ENCODE results near the gene LIPC. TPM values are rescaled to one million over a fixed set of nuclear protein-coding genes. Genes with fewer than 3 reads are reported as not detected.

LIPC gene
- total RNA-seq, 3 donors from 2014 or later: 2.3 to 9.3 (median 3.4) TPM

DNA sequence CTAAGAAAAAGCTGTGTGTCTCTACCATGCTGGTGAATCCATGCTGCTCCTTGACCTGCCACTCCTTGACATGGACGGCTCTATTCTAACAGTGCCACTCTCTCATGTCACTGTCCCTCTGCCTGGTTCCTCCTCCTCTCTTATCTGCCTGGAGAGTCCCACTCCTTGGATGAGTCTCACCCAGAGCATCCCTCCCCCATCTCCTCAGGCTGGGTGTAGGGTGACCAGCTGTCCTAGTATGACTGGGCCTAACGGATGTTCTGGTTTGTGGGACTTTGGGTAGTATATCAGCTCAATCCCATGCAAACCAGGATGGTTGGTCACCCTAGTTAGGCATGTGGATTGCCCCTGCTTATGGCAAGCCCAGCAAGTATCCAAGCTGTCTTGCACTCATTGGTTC is 54.3 kb downstream of the LIPC start:
- intact Hi-C loops (cut with DNase I, micrococcal nuclease): no loop called here
- Histone ChIP-seq H3K9me3 (peaks cover 4% of the 10 kb centered on the region), H3K4me3 (no peak overlapping the region), H3K36me3 (ENCODE audit: low read depth) (no peaks in the 10 kb centered on the region), H3K4me1 (ENCODE audit: low read depth) (no peaks in the 10 kb centered on the region)
- DNase-seq (no peak), ATAC-seq (no peak)
- TF ChIP-seq, protein P1, sequence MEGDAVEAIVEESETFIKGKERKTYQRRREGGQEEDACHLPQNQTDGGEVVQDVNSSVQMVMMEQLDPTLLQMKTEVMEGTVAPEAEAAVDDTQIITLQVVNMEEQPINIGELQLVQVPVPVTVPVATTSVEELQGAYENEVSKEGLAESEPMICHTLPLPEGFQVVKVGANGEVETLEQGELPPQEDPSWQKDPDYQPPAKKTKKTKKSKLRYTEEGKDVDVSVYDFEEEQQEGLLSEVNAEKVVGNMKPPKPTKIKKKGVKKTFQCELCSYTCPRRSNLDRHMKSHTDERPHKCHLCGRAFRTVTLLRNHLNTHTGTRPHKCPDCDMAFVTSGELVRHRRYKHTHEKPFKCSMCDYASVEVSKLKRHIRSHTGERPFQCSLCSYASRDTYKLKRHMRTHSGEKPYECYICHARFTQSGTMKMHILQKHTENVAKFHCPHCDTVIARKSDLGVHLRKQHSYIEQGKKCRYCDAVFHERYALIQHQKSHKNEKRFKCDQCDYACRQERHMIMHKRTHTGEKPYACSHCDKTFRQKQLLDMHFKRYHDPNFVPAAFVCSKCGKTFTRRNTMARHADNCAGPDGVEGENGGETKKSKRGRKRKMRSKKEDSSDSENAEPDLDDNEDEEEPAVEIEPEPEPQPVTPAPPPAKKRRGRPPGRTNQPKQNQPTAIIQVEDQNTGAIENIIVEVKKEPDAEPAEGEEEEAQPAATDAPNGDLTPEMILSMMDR (IDR thresholded peaks at IDR 0.05): no peak

DNA sequence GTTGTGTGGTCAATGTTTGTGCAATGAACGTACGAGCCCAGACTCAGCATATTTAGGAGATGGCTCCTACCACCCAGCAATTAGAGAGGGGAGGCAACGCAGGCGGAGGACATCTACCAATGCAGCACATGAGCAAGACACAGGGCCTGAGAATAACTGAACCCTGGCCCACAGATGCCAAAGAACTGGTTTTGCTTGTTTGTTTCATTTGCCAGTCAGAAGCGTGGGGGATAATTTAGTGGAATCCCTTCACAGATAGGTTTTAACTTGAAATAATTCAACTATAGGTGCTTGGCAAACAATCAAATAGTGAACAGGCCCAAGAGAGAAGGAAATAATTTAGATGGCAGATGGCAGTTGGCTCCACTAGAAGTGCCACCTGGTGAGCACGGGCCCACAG is 54.8 kb downstream of the LIPC start:
- H3K4me1 ChIP-seq (ENCODE audit: low read depth): no peaks in the 10 kb centered on the region
- TF ChIP-seq, protein P1 (IDR thresholded peaks at IDR 0.05): no peak
- no peaks in the 10 kb centered on the region for H3K36me3 ChIP-seq (ENCODE audit: low read depth)
- no peak for DNase-seq
- no peak for ATAC-seq
- H3K9me3 ChIP-seq: peaks cover 4% of the 10 kb centered on the region
- H3K4me3 ChIP-seq: no peak overlapping the region
- intact Hi-C loops (cut with DNase I, micrococcal nuclease): no loop called here

DNA sequence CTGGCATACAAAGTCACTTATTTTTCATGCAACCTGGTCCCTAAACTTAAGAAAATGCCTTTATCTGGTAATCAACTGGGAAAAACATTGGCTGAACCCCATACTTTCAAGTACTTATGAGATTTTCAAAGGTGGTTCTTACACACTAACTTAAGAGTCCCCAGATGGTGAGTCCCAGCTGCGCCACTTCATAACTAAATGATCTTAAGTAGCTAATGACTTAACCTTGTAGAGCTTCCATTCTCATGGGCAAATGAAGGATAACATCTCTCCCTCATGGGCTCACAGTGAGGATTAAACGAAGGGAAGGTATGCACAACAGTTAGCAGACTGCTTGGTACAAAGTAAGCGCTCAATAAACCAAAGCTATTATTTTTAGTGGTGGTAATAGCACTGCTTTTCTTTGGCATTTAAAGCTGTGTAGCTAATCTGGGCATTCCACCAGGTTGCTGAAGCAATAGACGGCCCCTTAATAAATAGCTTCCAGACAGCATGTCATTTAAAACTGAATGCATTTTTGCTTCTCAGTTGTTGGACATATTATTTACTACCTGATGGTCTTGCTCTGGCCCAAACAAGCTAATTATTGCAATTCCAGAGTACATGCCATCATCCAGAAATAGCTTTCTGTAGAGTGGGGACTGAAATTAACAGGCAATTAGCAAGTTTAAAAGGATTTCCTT is 55.4 kb downstream of the LIPC start:
- H3K36me3 ChIP-seq (ENCODE audit: low read depth): no peaks in the 10 kb centered on the region
- no peak for ATAC-seq
- TF ChIP-seq, protein P1 (IDR thresholded peaks at IDR 0.05): no peak
- H3K4me1 ChIP-seq (ENCODE audit: low read depth): no peaks in the 10 kb centered on the region
- intact Hi-C loops (cut with DNase I, micrococcal nuclease): no loop called here
- H3K9me3 ChIP-seq: peaks cover 4% of the 10 kb centered on the region
- no peak for DNase-seq
- H3K4me3 ChIP-seq: no peak overlapping the region

DNA sequence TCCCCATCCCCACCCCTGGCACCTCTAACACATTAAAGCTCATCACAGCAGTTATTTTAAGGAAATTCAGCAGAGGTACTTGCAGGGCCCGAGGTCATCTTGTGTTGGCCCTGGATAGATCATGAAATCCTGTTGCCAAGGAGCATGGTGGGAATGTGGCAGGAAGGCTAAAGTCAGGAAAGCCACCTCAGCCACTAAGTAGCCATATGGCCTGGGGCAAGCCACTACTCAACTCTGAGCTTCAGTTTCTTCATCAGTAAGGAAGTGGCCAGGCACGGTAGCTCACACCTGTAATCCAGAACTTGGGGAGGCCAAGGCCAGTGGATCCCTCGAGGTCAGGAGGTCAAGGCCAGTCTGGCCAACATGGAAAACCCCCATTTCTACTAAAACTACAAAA is 55.9 kb downstream of the LIPC start:
- ATAC-seq: no peak
- intact Hi-C loops (cut with DNase I, micrococcal nuclease): no loop called here
- no peak overlapping the region for H3K4me3 ChIP-seq
- H3K4me1 ChIP-seq (ENCODE audit: low read depth): no peaks in the 10 kb centered on the region
- H3K36me3 ChIP-seq (ENCODE audit: low read depth): no peaks in the 10 kb centered on the region
- peaks cover 4% of the 10 kb centered on the region for H3K9me3 ChIP-seq
- no peak for DNase-seq
- TF ChIP-seq, protein P1 (IDR thresholded peaks at IDR 0.05): no peak

DNA sequence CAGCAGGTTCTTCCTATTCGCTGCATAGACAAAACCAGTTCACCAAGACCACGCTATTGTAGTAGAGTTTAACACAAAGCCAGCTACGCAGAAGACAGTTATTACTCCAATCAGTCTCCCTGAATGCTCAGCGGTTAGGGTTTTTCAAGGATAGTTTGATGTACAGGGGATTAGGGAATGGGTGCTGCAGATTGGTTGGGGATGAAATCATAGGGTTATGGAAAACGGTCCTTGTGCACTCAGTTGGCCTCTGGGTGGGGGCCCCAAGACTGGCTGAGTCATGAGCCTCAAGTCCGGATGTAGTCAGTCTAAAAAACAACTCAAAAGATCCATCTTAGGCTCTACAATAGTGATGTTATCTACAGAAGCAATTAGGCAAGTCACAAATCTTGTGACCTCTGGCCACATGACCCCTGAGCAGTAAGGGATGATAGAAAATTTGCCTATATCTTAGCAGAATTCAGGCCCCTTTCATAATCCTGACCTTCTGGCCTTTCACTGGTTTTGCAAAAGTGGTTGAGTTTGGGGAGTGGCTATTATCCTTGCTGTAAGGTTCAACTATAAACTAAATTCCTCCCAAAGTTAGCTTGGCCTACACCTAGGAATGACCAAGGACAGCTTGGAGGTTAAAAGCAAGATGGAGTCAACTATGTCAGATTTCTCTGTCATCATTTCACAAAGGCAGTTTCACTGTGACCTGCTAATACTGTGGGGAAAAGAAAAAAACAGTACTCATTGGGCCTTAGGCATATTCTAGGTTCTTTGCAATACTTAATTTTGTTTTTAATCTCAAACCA is 57.7 kb downstream of the LIPC start:
- Histone ChIP-seq H3K4me1 (ENCODE audit: low read depth) (no peaks in the 10 kb centered on the region), H3K9me3 (peaks cover 4% of the 10 kb centered on the region), H3K4me3 (no peak overlapping the region), H3K36me3 (ENCODE audit: low read depth) (no peaks in the 10 kb centered on the region)
- TF ChIP-seq, protein P1 (IDR thresholded peaks at IDR 0.05): no peak
- DNase-seq (no peak), ATAC-seq (no peak)
- intact Hi-C loops (cut with DNase I, micrococcal nuclease): no loop called here
